OCI-LY3 (cell line): ENCODE data around the gene FAM219A.

Source experiments
- CTCF ChIP-seq: fragments of 200-600, 300-600 bp; sonication (generic); IDR thresholded peaks from 2 replicates; pipeline ENCODE4 v1.5.1; 2014; ENCODE audit warnings: antibody characterized with exemption, low read length, low read depth
- EZH2phosphoT487 ChIP-seq: fragments of 200-600 bp; shearing (Covaris generic); IDR thresholded peaks from 2 replicates; pipeline ENCODE4 v1.6.1; 2018; ENCODE audit warnings: antibody characterized with exemption, mixed run types, low read depth

GRCh38 chr9:34374905-34375552, 83.3 kb downstream of the FAM219A start:
- TF ChIP-seq CTCF (no peak), EZH2phosphoT487 (no peak)
